Uterus (tissue), 4 donors: ENCODE results near the gene CDC42BPA. TPM values are rescaled to one million over a fixed set of nuclear protein-coding genes. Genes with fewer than 3 reads are reported as not detected.

Experiments used
- DNase-seq, 2 donors: peaks; one replicate each; pipeline ENCODE4 v3.0.0-alpha.2; 2019 to 2020
- H3K27ac ChIP-seq, 2 donors: fragments of 200-600 bp; sonication (generic); 1 replicate in 1 of 2; 2 replicates in 1 of 2; pipeline ENCODE4 v1.5.1; 2016 to 2018
- H3K27me3 ChIP-seq, 2 donors: fragments of 200-600 bp; sonication (generic); one replicate each; pipeline ENCODE4 v1.5.1; 2018 to 2019; ENCODE audit warnings: control low read depth in 1 of 2
- H3K36me3 ChIP-seq, 2 donors: fragments of 200-600 bp; sonication (generic); one replicate each; pipeline ENCODE4 v1.5.1; 2019; ENCODE audit warnings: control low read depth in 1 of 2
- H3K4me1 ChIP-seq, 2 donors: fragments of 200-600 bp; sonication (generic); one replicate each; pipeline ENCODE4 v1.5.1; 2018 to 2019; ENCODE audit warnings: control low read depth in 1 of 2
- H3K4me3 ChIP-seq, 2 donors: fragments of 200-600 bp; sonication (generic); 1 replicate in 1 of 2; 2 replicates in 1 of 2; pipeline ENCODE4 v1.5.1; 2018 to 2019; ENCODE audit warnings: mild to moderate bottlenecking in 1 of 2
- H3K9me3 ChIP-seq, 2 donors: fragments of 200-600 bp; sonication (generic); one replicate each; pipeline ENCODE4 v1.5.1; 2019; ENCODE audit warnings: control low read depth in 1 of 2
- POLR2A ChIP-seq, 2 donors: fragments of 450-650 bp; IDR thresholded peaks; one replicate each; pipeline ENCODE4 v1.6.1; 2016; ENCODE audit warnings: antibody characterized with exemption in 2 of 2, mild to moderate bottlenecking in 1 of 2, moderate library complexity in 1 of 2
- intact Hi-C: fragments of 100-400 bp; cut with DNase I; formaldehyde crosslinking; loops from one replicate; pipeline ENCODE4 v1.15.1; 2023; ENCODE audit warnings: low total_unique reads
- total RNA-seq, 4 donors: library from RNA; depleted of rRNA in 3 of 4; stranded (reverse); fragments of >200 nt in 3 of 4; gene quantifications; one replicate each; pipeline versions ENCODE4 v1.1.0 to v1.2.4, GENCODE V29; 2014 to 2023
- TF ChIP-seq, protein P1 (sequence below), 4 experiments: fragments of 200-600 bp in 2 of 4; fragments of 450-650 bp in 2 of 4; sonication (generic) in 2 of 4; IDR thresholded peaks; one replicate each; pipeline ENCODE4 v1.5.1; 2016 to 2019; ENCODE audit warnings: antibody characterized with exemption in 4 of 4, mild to moderate bottlenecking in 2 of 4, moderate library complexity in 1 of 4
- donor health status: DM: yes; HTN: yes; CAD: no.

CDC42BPA gene
- total RNA-seq, 4 donors from 2014 or later: 32.9 to 116 (median 55.2) TPM

DNA sequence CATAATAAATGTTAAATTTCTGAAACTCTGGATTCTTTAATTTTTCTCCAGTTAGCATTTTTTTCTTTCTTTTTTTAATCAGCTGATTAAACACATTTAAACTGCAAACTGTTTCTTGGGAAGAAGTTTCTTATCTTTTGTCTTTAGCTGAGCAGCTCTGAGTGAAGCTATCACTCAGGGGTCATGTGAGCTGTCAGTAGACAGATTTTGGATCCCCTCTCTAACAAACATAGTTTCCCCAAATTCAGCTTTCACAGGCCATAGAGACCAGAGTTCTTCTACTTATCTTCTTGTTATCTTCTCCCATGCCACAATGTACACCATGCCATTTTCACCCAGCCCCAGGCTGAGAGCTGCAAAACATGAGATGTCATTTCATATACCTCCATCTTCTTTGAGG is 148.9 kb downstream of the CDC42BPA start:
- TF ChIP-seq, protein P1, sequence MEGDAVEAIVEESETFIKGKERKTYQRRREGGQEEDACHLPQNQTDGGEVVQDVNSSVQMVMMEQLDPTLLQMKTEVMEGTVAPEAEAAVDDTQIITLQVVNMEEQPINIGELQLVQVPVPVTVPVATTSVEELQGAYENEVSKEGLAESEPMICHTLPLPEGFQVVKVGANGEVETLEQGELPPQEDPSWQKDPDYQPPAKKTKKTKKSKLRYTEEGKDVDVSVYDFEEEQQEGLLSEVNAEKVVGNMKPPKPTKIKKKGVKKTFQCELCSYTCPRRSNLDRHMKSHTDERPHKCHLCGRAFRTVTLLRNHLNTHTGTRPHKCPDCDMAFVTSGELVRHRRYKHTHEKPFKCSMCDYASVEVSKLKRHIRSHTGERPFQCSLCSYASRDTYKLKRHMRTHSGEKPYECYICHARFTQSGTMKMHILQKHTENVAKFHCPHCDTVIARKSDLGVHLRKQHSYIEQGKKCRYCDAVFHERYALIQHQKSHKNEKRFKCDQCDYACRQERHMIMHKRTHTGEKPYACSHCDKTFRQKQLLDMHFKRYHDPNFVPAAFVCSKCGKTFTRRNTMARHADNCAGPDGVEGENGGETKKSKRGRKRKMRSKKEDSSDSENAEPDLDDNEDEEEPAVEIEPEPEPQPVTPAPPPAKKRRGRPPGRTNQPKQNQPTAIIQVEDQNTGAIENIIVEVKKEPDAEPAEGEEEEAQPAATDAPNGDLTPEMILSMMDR (IDR thresholded peaks at IDR 0.05): no peak
- no peak for TF ChIP-seq POLR2A (IDR thresholded peaks at IDR 0.05)
- DNase-seq: no peak
- no peak overlapping the region for H3K4me3 ChIP-seq
- intact Hi-C loops: no loop called here
- no peaks in the 10 kb centered on the region for H3K9me3 ChIP-seq
- H3K36me3 ChIP-seq: no peaks in the 10 kb centered on the region
- no peaks in the 10 kb centered on the region for H3K27me3 ChIP-seq
- H3K4me1 ChIP-seq: peaks cover 0 to 6% of the 10 kb centered on the region in 2 donors
- no peak overlapping the region for H3K27ac ChIP-seq

DNA sequence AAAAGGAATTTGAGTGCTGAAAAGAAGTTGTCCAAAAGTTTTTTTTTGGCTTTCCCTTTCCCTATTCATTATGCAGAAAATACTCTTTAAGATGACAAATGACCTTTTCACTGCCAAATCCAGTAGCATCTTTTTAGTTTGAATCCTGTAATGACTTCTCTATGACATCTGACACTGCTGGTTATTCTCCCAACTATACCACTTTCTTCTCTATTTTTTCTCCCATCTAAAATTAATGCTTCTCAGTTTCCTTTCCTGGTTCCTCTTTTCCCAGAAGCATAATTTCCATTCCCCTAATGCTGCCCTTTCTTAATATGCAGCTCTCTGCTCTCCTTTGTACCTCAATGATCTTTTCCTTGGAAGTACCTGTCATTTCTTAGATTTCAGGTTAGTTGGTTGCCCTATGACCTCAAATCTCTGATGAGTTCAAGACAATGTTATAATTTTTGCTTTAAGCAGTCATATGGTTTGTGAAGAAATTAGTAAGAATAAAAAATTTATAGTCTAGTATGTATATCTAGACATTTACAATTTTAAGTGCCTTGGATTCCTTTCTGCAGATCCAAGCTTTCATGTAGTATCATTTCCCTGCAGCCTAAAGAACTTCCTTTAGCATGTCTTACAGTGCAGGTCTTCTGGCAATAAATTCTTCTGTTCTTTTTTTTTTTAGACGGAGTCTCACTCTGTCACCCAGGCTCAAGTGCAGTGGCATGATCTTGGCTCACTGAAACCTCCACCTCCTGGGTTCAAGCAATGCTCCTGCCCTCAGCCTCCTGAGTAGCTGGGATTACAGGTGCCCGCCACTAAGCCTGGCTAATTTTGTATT is 150.8 kb downstream of the CDC42BPA start:
- H3K27me3 ChIP-seq: no peaks in the 10 kb centered on the region
- no peak overlapping the region for H3K4me3 ChIP-seq
- intact Hi-C loops: no loop called here
- no peak overlapping the region for H3K27ac ChIP-seq
- H3K9me3 ChIP-seq: no peaks in the 10 kb centered on the region
- no peaks in the 10 kb centered on the region for H3K36me3 ChIP-seq
- peaks cover 0 to 6% of the 10 kb centered on the region in 2 donors for H3K4me1 ChIP-seq
- DNase-seq: no peak
- TF ChIP-seq POLR2A (IDR thresholded peaks at IDR 0.05): no peak
- TF ChIP-seq, protein P1 (IDR thresholded peaks at IDR 0.05): no peak

GRCh38 chr1:227166559-227166958 is 151.7 kb downstream of the CDC42BPA start:
- DNase-seq: no peak
- intact Hi-C loops: no loop called here
- no peak for TF ChIP-seq POLR2A (IDR thresholded peaks at IDR 0.05)
- TF ChIP-seq, protein P1 (IDR thresholded peaks at IDR 0.05): no peak

DNA sequence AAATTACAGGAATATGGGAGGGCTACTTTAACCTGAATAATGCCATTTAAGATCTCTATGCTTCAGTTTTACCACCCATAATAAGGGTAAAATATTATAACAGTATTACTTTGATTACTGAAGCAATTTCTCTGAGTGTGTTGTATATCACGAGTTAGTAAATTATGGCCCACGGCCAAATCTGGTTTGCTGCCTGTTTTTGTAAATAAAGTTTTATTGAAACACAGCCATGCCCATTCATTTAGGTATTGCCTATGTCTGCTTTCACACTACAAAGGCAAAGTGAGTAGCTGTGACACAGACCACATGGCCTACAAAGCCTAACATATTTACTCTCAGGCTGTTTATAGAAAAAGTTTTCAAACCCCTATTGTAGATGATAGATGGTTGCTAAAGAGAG is 156.8 kb downstream of the CDC42BPA start:
- H3K27me3 ChIP-seq: no peaks in the 10 kb centered on the region
- intact Hi-C loops: no loop called here
- no peak overlapping the region for H3K27ac ChIP-seq
- H3K9me3 ChIP-seq: no peaks in the 10 kb centered on the region
- no peaks in the 10 kb centered on the region for H3K4me1 ChIP-seq
- no peak for DNase-seq
- no peak for TF ChIP-seq POLR2A (IDR thresholded peaks at IDR 0.05)
- TF ChIP-seq, protein P1 (IDR thresholded peaks at IDR 0.05): no peak
- no peaks in the 10 kb centered on the region for H3K36me3 ChIP-seq
- H3K4me3 ChIP-seq: no peak overlapping the region

More at GRCh38 chr1:227166559-227166958, 151.7 kb downstream of the CDC42BPA start:
- H3K4me1 ChIP-seq: peaks cover 0 to 6% of the 10 kb centered on the region in 2 donors
- H3K4me3 ChIP-seq: no peak overlapping the region
- no peak overlapping the region for H3K27ac ChIP-seq
- no peaks in the 10 kb centered on the region for H3K36me3 ChIP-seq
- H3K9me3 ChIP-seq: no peaks in the 10 kb centered on the region
- no peaks in the 10 kb centered on the region for H3K27me3 ChIP-seq

GRCh38 chr1:227156520-227156919 is 161.8 kb downstream of the CDC42BPA start:
- DNase-seq: no peak
- Histone ChIP-seq H3K4me3 (no peak overlapping the region), H3K27ac (no peak overlapping the region), H3K9me3 (no peaks in the 10 kb centered on the region), H3K4me1 (no peaks in the 10 kb centered on the region), H3K36me3 (no peaks in the 10 kb centered on the region), H3K27me3 (no peaks in the 10 kb centered on the region)
- no peak for TF ChIP-seq POLR2A (IDR thresholded peaks at IDR 0.05)
- TF ChIP-seq, protein P1 (IDR thresholded peaks at IDR 0.05): no peak
- intact Hi-C loops: no loop called here
